WTC11 (cell line): ENCODE measurements around the gene BLCAP. TPM values are rescaled to one million over a fixed set of nuclear protein-coding genes. Genes with fewer than 3 reads are reported as not detected.

ENCODE experiments used
- ATAC-seq: fragments of 200-7000 bp; cut with Tn5 transposase; 2 replicates; pipeline ENCODE4 v1.10.0; 2021; ENCODE audit warnings: mild to moderate bottlenecking, moderate library complexity
- CTCF ChIA-PET: fragments of 300-600 bp; sonication (Branson Sonifier 250); formaldehyde crosslinking; loops from one replicate; lab custom pipeline; 2021; ENCODE audit warnings: antibody characterized with exemption; lab: Charles Lee
- POLR2A ChIA-PET: fragments of 350-600 bp; sonication (Branson Sonifier 250); formaldehyde crosslinking; loops from one replicate; lab custom pipeline; 2021; ENCODE audit warnings: antibody characterized with exemption; lab: Charles Lee
- DNase-seq: peaks from one replicate; pipeline ENCODE4 v3.0.0; 2021; ENCODE audit warnings: low spot score
- H3K27ac Mint-ChIP-seq: 2 replicates; pipeline ENCODE4 v1.8.0; 2021; ENCODE audit warnings: mixed read lengths
- H3K27me3 Mint-ChIP-seq: 2 replicates; pipeline ENCODE4 v1.8.0; 2021; ENCODE audit warnings: low read depth, mild to moderate bottlenecking, moderate library complexity, mixed read lengths
- H3K36me3 Mint-ChIP-seq: 2 replicates; pipeline ENCODE4 v1.8.0; 2021; ENCODE audit warnings: mixed read lengths
- H3K4me1 Mint-ChIP-seq: 2 replicates; pipeline ENCODE4 v1.8.0; 2022; ENCODE audit warnings: mixed read lengths
- H3K4me3 Mint-ChIP-seq: 2 replicates; pipeline ENCODE4 v1.8.0; 2021; ENCODE audit warnings: mild to moderate bottlenecking, moderate library complexity, mixed read lengths
- H3K9me3 Mint-ChIP-seq: 2 replicates; pipeline ENCODE4 v1.8.0; 2021; ENCODE audit warnings: mixed read lengths
- E2F5 ChIP-seq: sonication (generic); formaldehyde crosslinking; IDR thresholded peaks from 2 replicates; pipeline ENCODE4 v1.8.1; 2022; ENCODE audit warnings: mild to moderate bottlenecking, moderate library complexity, missing genetic modification reagents
- ELF4 ChIP-seq: sonication (generic); formaldehyde crosslinking; IDR thresholded peaks from 2 replicates; pipeline ENCODE4 v1.8.1; 2022; ENCODE audit warnings: low read depth, mild to moderate bottlenecking, moderate library complexity, missing genetic modification reagents
- EMX1 ChIP-seq: fragments of 250-450 bp; sonication (Bioruptor Pico); IDR thresholded peaks from 2 replicates; pipeline ENCODE4 v1.8.0; 2021; ENCODE audit warnings: mild to moderate bottlenecking
- ESRRA ChIP-seq: sonication (generic); formaldehyde crosslinking; IDR thresholded peaks from 2 replicates; pipeline ENCODE4 v1.8.1; 2022; ENCODE audit warnings: mild to moderate bottlenecking, missing genetic modification reagents, borderline replicate concordance
- ETV6 ChIP-seq: sonication (generic); formaldehyde crosslinking; IDR thresholded peaks from 2 replicates; pipeline ENCODE4 v1.8.1; 2022; ENCODE audit warnings: mild to moderate bottlenecking, missing genetic modification reagents
- HMGXB4 ChIP-seq: sonication (generic); formaldehyde crosslinking; IDR thresholded peaks from 2 replicates; pipeline ENCODE4 v1.8.1; 2023; ENCODE audit warnings: mild to moderate bottlenecking, moderate library complexity, missing genetic modification reagents
- JUN ChIP-seq: sonication (generic); formaldehyde crosslinking; IDR thresholded peaks from 2 replicates; pipeline ENCODE4 v1.8.0; 2023; ENCODE audit warnings: mild to moderate bottlenecking, missing genetic modification reagents
- KAT7 ChIP-seq: sonication (generic); formaldehyde crosslinking; IDR thresholded peaks from 2 replicates; pipeline ENCODE4 v1.8.1; 2023; ENCODE audit warnings: missing genetic modification reagents, mild to moderate bottlenecking, borderline replicate concordance
- NR1H2 ChIP-seq: sonication (generic); formaldehyde crosslinking; IDR thresholded peaks from 2 replicates; pipeline ENCODE4 v1.9.0; 2021; ENCODE audit warnings: mild to moderate bottlenecking, moderate library complexity, missing genetic modification reagents
- NR2C2 ChIP-seq: sonication (generic); formaldehyde crosslinking; IDR thresholded peaks from 2 replicates; pipeline ENCODE4 v1.8.0; 2022; ENCODE audit warnings: mild to moderate bottlenecking, missing genetic modification reagents
- ZBTB21 ChIP-seq: sonication (generic); formaldehyde crosslinking; IDR thresholded peaks from 2 replicates; pipeline ENCODE4 v1.8.1; 2023; ENCODE audit warnings: mild to moderate bottlenecking, missing genetic modification reagents, borderline replicate concordance
- ZNF219 ChIP-seq: sonication (generic); formaldehyde crosslinking; IDR thresholded peaks from 2 replicates; pipeline ENCODE4 v1.8.0; 2023; ENCODE audit warnings: missing genetic modification reagents, mild to moderate bottlenecking, borderline replicate concordance
- ZNF232 ChIP-seq: sonication (generic); formaldehyde crosslinking; IDR thresholded peaks from 2 replicates; pipeline ENCODE4 v1.8.0; 2022; ENCODE audit warnings: mild to moderate bottlenecking, missing genetic modification reagents
- ZNF317 ChIP-seq: sonication (generic); formaldehyde crosslinking; IDR thresholded peaks from 2 replicates; pipeline ENCODE4 v1.8.1; 2023; ENCODE audit warnings: low read depth, mild to moderate bottlenecking, moderate library complexity, missing genetic modification reagents, borderline replicate concordance
- ZNF416 ChIP-seq: fragments of 250-450 bp; sonication (Bioruptor Pico); IDR thresholded peaks from 2 replicates; pipeline ENCODE4 v1.9.0; 2021; ENCODE audit warnings: mild to moderate bottlenecking, inconsistent platforms
- ZNF671 ChIP-seq: fragments of 250-450 bp; sonication (Bioruptor Pico); IDR thresholded peaks from 2 replicates; pipeline ENCODE4 v1.8.0; 2021; ENCODE audit warnings: mild to moderate bottlenecking
- total RNA-seq: library from RNA; stranded (reverse); gene quantifications from 3 replicates; pipeline ENCODE4 v1.2.3, GENCODE V29; 2021
- TF ChIP-seq, protein P1 (sequence below): sonication (generic); formaldehyde crosslinking; IDR thresholded peaks from 2 replicates; pipeline ENCODE4 v1.8.1; 2022; ENCODE audit warnings: low read depth, missing genetic modification reagents, borderline replicate concordance
- TF ChIP-seq, protein P2 (sequence below): sonication (generic); formaldehyde crosslinking; IDR thresholded peaks from 2 replicates; pipeline ENCODE4 v1.8.0; 2023; ENCODE audit warnings: missing genetic modification reagents
- TF ChIP-seq, protein P3 (sequence below): sonication (generic); formaldehyde crosslinking; IDR thresholded peaks from 2 replicates; pipeline ENCODE4 v1.8.1; 2023; ENCODE audit warnings: mild to moderate bottlenecking, missing genetic modification reagents, borderline replicate concordance

BLCAP gene
- total RNA-seq, 1 experiment from 2014 or later: 85.6 TPM

GRCh38 chr20:37573626-37574198 is 46.0 kb upstream of the BLCAP start:
- Mint-ChIP-seq H3K4me3 (no peak overlapping the region), H3K4me1 (peaks cover 28% of the 10 kb centered on the region), H3K36me3 (no peaks in the 10 kb centered on the region), H3K27me3 (0 out of 2 replicates have a peak, but pooled peaks cover 3% of the 10 kb centered on the region), H3K9me3 (no peaks in the 10 kb centered on the region), H3K27ac (no peak overlapping the region)
- POLR2A ChIA-PET: interaction anchor here (0.7 kb wide), 1 partner anchor 265 kb away, joined by 3 read pairs; no protein-coding TSS in a partner anchor
- CTCF ChIA-PET: interaction anchor here (1.2 to 1.8 kb wide), 4 partner anchors 10 to 405 kb away, joined by 3 to 10 read pairs (median 4); no protein-coding TSS in a partner anchor
- TF ChIP-seq, protein P1, sequence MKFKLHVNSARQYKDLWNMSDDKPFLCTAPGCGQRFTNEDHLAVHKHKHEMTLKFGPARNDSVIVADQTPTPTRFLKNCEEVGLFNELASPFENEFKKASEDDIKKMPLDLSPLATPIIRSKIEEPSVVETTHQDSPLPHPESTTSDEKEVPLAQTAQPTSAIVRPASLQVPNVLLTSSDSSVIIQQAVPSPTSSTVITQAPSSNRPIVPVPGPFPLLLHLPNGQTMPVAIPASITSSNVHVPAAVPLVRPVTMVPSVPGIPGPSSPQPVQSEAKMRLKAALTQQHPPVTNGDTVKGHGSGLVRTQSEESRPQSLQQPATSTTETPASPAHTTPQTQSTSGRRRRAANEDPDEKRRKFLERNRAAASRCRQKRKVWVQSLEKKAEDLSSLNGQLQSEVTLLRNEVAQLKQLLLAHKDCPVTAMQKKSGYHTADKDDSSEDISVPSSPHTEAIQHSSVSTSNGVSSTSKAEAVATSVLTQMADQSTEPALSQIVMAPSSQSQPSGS: no peak
- TF ChIP-seq NR2C2 (CRISPR knock-in tag): no peak
- no peak for TF ChIP-seq ETV6 (CRISPR knock-in tag)
- no peak for TF ChIP-seq ZNF671 (CRISPR knock-in tag)
- TF ChIP-seq ELF4 (CRISPR knock-in tag): no peak
- no peak for TF ChIP-seq ZNF232 (CRISPR knock-in tag)
- no peak for TF ChIP-seq EMX1 (CRISPR knock-in tag)
- TF ChIP-seq, protein P2, sequence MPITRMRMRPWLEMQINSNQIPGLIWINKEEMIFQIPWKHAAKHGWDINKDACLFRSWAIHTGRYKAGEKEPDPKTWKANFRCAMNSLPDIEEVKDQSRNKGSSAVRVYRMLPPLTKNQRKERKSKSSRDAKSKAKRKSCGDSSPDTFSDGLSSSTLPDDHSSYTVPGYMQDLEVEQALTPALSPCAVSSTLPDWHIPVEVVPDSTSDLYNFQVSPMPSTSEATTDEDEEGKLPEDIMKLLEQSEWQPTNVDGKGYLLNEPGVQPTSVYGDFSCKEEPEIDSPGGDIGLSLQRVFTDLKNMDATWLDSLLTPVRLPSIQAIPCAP (CRISPR knock-in tag): no peak
- TF ChIP-seq NR1H2 (CRISPR knock-in tag): no peak
- TF ChIP-seq ZNF219 (CRISPR knock-in tag): no peak
- TF ChIP-seq ZNF317 (CRISPR knock-in tag): no peak
- DNase-seq (no peak), ATAC-seq (no peak)

- H3K4me1 Mint-ChIP-seq: peaks cover 45% of the 10 kb centered on the region
- peaks cover 6% of the 10 kb centered on the region; the same call in 1 of the 2 replicates for H3K27me3 Mint-ChIP-seq
- no peaks in the 10 kb centered on the region for H3K36me3 Mint-ChIP-seq
- DNase-seq (no peak), ATAC-seq (no peak)
- POLR2A ChIA-PET: no interaction called here
- H3K9me3 Mint-ChIP-seq: no peaks in the 10 kb centered on the region
- TF ChIP-seq, protein P3, sequence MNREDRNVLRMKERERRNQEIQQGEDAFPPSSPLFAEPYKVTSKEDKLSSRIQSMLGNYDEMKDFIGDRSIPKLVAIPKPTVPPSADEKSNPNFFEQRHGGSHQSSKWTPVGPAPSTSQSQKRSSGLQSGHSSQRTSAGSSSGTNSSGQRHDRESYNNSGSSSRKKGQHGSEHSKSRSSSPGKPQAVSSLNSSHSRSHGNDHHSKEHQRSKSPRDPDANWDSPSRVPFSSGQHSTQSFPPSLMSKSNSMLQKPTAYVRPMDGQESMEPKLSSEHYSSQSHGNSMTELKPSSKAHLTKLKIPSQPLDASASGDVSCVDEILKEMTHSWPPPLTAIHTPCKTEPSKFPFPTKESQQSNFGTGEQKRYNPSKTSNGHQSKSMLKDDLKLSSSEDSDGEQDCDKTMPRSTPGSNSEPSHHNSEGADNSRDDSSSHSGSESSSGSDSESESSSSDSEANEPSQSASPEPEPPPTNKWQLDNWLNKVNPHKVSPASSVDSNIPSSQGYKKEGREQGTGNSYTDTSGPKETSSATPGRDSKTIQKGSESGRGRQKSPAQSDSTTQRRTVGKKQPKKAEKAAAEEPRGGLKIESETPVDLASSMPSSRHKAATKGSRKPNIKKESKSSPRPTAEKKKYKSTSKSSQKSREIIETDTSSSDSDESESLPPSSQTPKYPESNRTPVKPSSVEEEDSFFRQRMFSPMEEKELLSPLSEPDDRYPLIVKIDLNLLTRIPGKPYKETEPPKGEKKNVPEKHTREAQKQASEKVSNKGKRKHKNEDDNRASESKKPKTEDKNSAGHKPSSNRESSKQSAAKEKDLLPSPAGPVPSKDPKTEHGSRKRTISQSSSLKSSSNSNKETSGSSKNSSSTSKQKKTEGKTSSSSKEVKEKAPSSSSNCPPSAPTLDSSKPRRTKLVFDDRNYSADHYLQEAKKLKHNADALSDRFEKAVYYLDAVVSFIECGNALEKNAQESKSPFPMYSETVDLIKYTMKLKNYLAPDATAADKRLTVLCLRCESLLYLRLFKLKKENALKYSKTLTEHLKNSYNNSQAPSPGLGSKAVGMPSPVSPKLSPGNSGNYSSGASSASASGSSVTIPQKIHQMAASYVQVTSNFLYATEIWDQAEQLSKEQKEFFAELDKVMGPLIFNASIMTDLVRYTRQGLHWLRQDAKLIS (CRISPR knock-in tag): no peak
- no peak for TF ChIP-seq HMGXB4 (CRISPR knock-in tag)
- no peak for TF ChIP-seq ZNF416
- TF ChIP-seq ESRRA (CRISPR knock-in tag): no peak
- TF ChIP-seq JUN (CRISPR knock-in tag): no peak
- no peak for TF ChIP-seq KAT7 (CRISPR knock-in tag)
- no peak for TF ChIP-seq E2F5 (CRISPR knock-in tag)
- TF ChIP-seq ZBTB21 (CRISPR knock-in tag): no peak
- TF ChIP-seq NR1H2 (CRISPR knock-in tag): no peak
- H3K4me3 Mint-ChIP-seq: no peak overlapping the region
- H3K27ac Mint-ChIP-seq: no peak overlapping the region
- CTCF ChIA-PET: no interaction called here
Observed at GRCh38 chr20:37571033-37571432, 43.4 kb upstream of the BLCAP start.
